HepG2 (cell line): Measurements from ENCODE around the gene DMXL1. TPM values are rescaled to one million over a fixed set of nuclear protein-coding genes. Genes with fewer than 3 reads are reported as not detected.

ENCODE experiments used
- IRF2 ChIP-seq: IDR thresholded peaks from 2 replicates; pipeline ENCODE4 v1.6.1; 2018; ENCODE audit warnings: missing genetic modification reagents, missing compliant biosample characterization
- KDM2A ChIP-seq: sonication (generic); formaldehyde crosslinking; IDR thresholded peaks from 2 replicates; pipeline ENCODE4 v1.4.0; 2020; ENCODE audit warnings: low read depth, missing genetic modification reagents, borderline replicate concordance
- MNT ChIP-seq: fragments of 450-650 bp; IDR thresholded peaks from 2 replicates; pipeline ENCODE4 v1.6.1; 2016
- POLR2A ChIP-seq, 2 experiments: IDR thresholded peaks; 2 replicates each; pipeline ENCODE4 v1.6.1; 2011; ENCODE audit warnings: low read depth in 2 of 2, low read length in 2 of 2, mild to moderate bottlenecking in 1 of 2, moderate library complexity in 1 of 2; ENCODE audit not compliant: insufficient read depth in 1 of 2
- RERE ChIP-seq: IDR thresholded peaks from 2 replicates; pipeline ENCODE4 v1.6.1; 2016; ENCODE audit warnings: low read depth, missing genetic modification reagents, missing compliant biosample characterization
- SNAPC2 ChIP-seq: sonication (generic); formaldehyde crosslinking; IDR thresholded peaks from 2 replicates; pipeline ENCODE4 v1.8.1; 2022; ENCODE audit warnings: mild to moderate bottlenecking, missing genetic modification reagents
- SNAPC5 ChIP-seq: sonication (generic); formaldehyde crosslinking; IDR thresholded peaks from 2 replicates; pipeline ENCODE4 v1.8.1; 2023; ENCODE audit warnings: mild to moderate bottlenecking, missing genetic modification reagents, borderline replicate concordance
- TBX2 ChIP-seq: sonication (generic); formaldehyde crosslinking; IDR thresholded peaks from 2 replicates; pipeline ENCODE4 v1.5.0; 2020; ENCODE audit warnings: missing genetic modification reagents, mild to moderate bottlenecking, borderline replicate concordance
- TEF ChIP-seq: sonication (generic); formaldehyde crosslinking; IDR thresholded peaks from 2 replicates; pipeline ENCODE4 v1.5.0; 2020; ENCODE audit warnings: missing genetic modification reagents
- TGIF2 ChIP-seq: IDR thresholded peaks from 2 replicates; pipeline ENCODE4 v1.6.1; 2016; ENCODE audit warnings: control low read depth, missing compliant biosample characterization
- TIGD3 ChIP-seq: sonication (generic); formaldehyde crosslinking; IDR thresholded peaks from 2 replicates; pipeline ENCODE4 v1.5.1; 2020; ENCODE audit warnings: mild to moderate bottlenecking, missing genetic modification reagents, borderline replicate concordance
- TOE1 ChIP-seq: sonication (generic); formaldehyde crosslinking; IDR thresholded peaks from 2 replicates; pipeline ENCODE4 v1.4.0; 2020; ENCODE audit warnings: mild to moderate bottlenecking, missing genetic modification reagents
- ZBTB14 ChIP-seq: sonication (generic); formaldehyde crosslinking; IDR thresholded peaks from 2 replicates; pipeline ENCODE4 v1.4.0; 2020; ENCODE audit warnings: missing genetic modification reagents
- ZBTB42 ChIP-seq: sonication (generic); formaldehyde crosslinking; IDR thresholded peaks from 2 replicates; pipeline ENCODE4 v1.5.0; 2020; ENCODE audit warnings: mild to moderate bottlenecking, missing genetic modification reagents
- ZIK1 ChIP-seq: sonication (generic); formaldehyde crosslinking; IDR thresholded peaks from 2 replicates; pipeline ENCODE4 v1.5.0; 2020; ENCODE audit warnings: mild to moderate bottlenecking, low read depth, missing genetic modification reagents, borderline replicate concordance
- ZNF747 ChIP-seq: sonication (generic); formaldehyde crosslinking; IDR thresholded peaks from 2 replicates; pipeline ENCODE4 v1.8.1; 2023; ENCODE audit warnings: missing genetic modification reagents, mild to moderate bottlenecking, borderline replicate concordance
- ZNF782 ChIP-seq: sonication (generic); formaldehyde crosslinking; IDR thresholded peaks from 2 replicates; pipeline ENCODE4 v1.4.0; 2020; ENCODE audit warnings: missing genetic modification reagents, mild to moderate bottlenecking, borderline replicate concordance
- ZNF883 ChIP-seq: sonication (generic); formaldehyde crosslinking; IDR thresholded peaks from 2 replicates; pipeline ENCODE4 v1.5.1; 2020; ENCODE audit warnings: mild to moderate bottlenecking, missing genetic modification reagents; ENCODE audit errors: not compliant biosample characterization
- ZNF891 ChIP-seq: sonication (generic); formaldehyde crosslinking; IDR thresholded peaks from 2 replicates; pipeline ENCODE4 v1.5.0; 2020; ENCODE audit warnings: mild to moderate bottlenecking, missing genetic modification reagents
- polyA plus RNA-seq, 8 experiments: library from polyadenylated mRNA; depleted of rRNA in 3 of 8; stranded (reverse) in 7 of 8; unstranded in 1 of 8; fragments of >200 nt; fragmentation: Illumina TruSeq in 4 of 8; extraction: Trizol in 4 of 8; gene quantifications; 2 replicates each; pipeline versions ENCODE4 v1.2.1 to v1.2.3, GENCODE V29; 2011 to 2016; ENCODE audit warnings: low read depth in 4 of 8, missing spikeins in 1 of 8, mixed read lengths in 1 of 8; ENCODE audit not compliant: insufficient read depth in 1 of 8
- total RNA-seq, 5 experiments: library from RNA; depleted of rRNA; stranded (reverse); fragments of >200 nt; fragmentation: Illumina TruSeq; extraction: Trizol; gene quantifications; 2 replicates each; pipeline ENCODE4 v1.2.3, GENCODE V29; 2016; ENCODE audit warnings: low read depth in 1 of 5

DMXL1 gene
- total and polyA plus RNA-seq, 2 of the 13 experiments (the other 11 are each of a cell fraction or from before 2014, with no cell fraction given): 6.9 to 18.6 TPM

- no peak for TF ChIP-seq RERE (CRISPR knock-in tag)
- no peak; the same call in 1 of the 2 replicates for TF ChIP-seq MNT
- no peak for TF ChIP-seq SNAPC2 (CRISPR knock-in tag)
- peak; percentile 82 for TF ChIP-seq POLR2A (IDR thresholded peaks at IDR 0.05; ENCODE audit: insufficient read depth in 1 of 2, low read depth in 2 of 2, low read length in 2 of 2)
- peak; percentile 18; the same call in 1 of the 2 replicates for TF ChIP-seq IRF2 (CRISPR knock-in tag)
- no peak for TF ChIP-seq ZNF747 (CRISPR knock-in tag)
- no peak for TF ChIP-seq TOE1 (CRISPR knock-in tag)
- no peak for TF ChIP-seq SNAPC5 (CRISPR knock-in tag)
- TF ChIP-seq TBX2 (CRISPR knock-in tag): peak; percentile 56; the same call in 1 of the 2 replicates
- TF ChIP-seq ZNF891 (CRISPR knock-in tag): peak; percentile 75
- TF ChIP-seq ZBTB42 (CRISPR knock-in tag): 0 out of 2 replicates have a peak, but pooled peaks have one; percentile 28
- TF ChIP-seq ZNF782 (CRISPR knock-in tag): peak; percentile 68; the same call in 1 of the 2 replicates
- TF ChIP-seq ZBTB14: no peak
- TF ChIP-seq TEF (CRISPR knock-in tag): no peak
- peak; percentile 68; the same call in 1 of the 2 replicates for TF ChIP-seq TGIF2 (CRISPR knock-in tag)
- TF ChIP-seq ZIK1 (CRISPR knock-in tag): peak; percentile 67; the same call in 1 of the 2 replicates
- no peak for TF ChIP-seq ZNF883 (CRISPR knock-in tag)
- peak; percentile 76 for TF ChIP-seq KDM2A (CRISPR knock-in tag)
- TF ChIP-seq TIGD3 (CRISPR knock-in tag): no peak
Observed at GRCh38 chr5:119070828-119071560, at the start of gene DMXL1 (continued).
